ENCODE results near the gene NEK10. TPM values are rescaled to one million over a fixed set of nuclear protein-coding genes. Genes with fewer than 3 reads are reported as not detected.

NEK10 gene
- total and polyA plus RNA-seq, 2 of the 4 experiments (the other 2 are of a cell fraction), result 2.2 to 6.6 TPM

DNA sequence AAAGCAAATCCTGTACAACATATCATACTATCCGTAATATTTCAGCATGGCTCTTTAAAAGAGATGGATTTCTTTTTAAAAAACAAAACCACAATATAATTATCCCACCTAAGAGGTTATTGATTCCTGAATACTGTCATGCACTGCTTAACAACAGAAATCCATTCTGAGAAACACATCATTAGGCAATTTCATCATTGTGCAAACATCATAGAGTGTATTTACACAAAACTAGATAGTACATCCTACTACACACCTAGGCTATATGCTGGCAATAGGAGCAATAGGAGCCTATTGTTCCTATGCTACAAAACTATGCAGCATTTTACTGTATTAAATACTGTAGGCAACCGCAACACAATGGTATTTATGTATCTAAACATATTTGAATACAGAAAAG is 242.0 kb downstream of the NEK10 start:
- Histone ChIP-seq H3K27me3 (ENCODE audit: control insufficient read depth, insufficient read depth, low read length) (no peaks in the 10 kb centered on the region), H3K18ac (ENCODE audit: low read depth, low read length) (no peak overlapping the region), H3K4me3 (ENCODE audit: insufficient read depth, low read depth, low read length) (no peak overlapping the region), H2AK5ac (ENCODE audit: low read depth, low read length) (no peak overlapping the region), H2AFZ (replicated peaks; ENCODE audit: low read length, poor library complexity) (no peak overlapping the region), H3K9ac (ENCODE audit: low read depth, low read length) (no peak overlapping the region), H3K36me3 (ENCODE audit: control insufficient read depth, insufficient read depth, low read length) (no peaks in the 10 kb centered on the region), H3K14ac (replicated peaks; ENCODE audit: low read depth, low read length) (no peak overlapping the region), H3K9me1 (ENCODE audit: insufficient read depth, low read length) (no peaks in the 10 kb centered on the region), H3K9me3 (ENCODE audit: control insufficient read depth, insufficient read depth, low read length) (no peaks in the 10 kb centered on the region), H2BK120ac (ENCODE audit: low read depth, low read length) (no peak overlapping the region), H4K5ac (ENCODE audit: low read depth, low read length) (no peak overlapping the region), H4K8ac (ENCODE audit: low read depth in 2 of 2, low read length in 2 of 2) (no peak overlapping the region), H3K27ac (ENCODE audit: insufficient read depth, low read length) (no peak overlapping the region), H2BK20ac (ENCODE audit: low read depth, low read length) (no peak overlapping the region), H3K23ac (ENCODE audit: low read depth, low read length) (no peak overlapping the region), H3K56ac (ENCODE audit: extremely low read depth, insufficient read depth, low read length) (no peak overlapping the region), H2BK15ac (ENCODE audit: low read depth, low read length) (no peak overlapping the region), H3K4me1 (ENCODE audit: control insufficient read depth, insufficient read depth, low read length) (no peaks in the 10 kb centered on the region), H3K4ac (ENCODE audit: low read depth, low read length) (no peak overlapping the region), H2AK9ac (replicated peaks; ENCODE audit: low read depth, low read length, poor library complexity) (no peak overlapping the region), H2BK5ac (ENCODE audit: low read depth, low read length, poor library complexity, severe bottlenecking) (no peak overlapping the region), H3K4me2 (ENCODE audit: low read depth, low read length) (no peak overlapping the region), H3K79me1 (ENCODE audit: low read depth in 1 of 2, low read length in 2 of 2) (no peaks in the 10 kb centered on the region), H4K20me1 (ENCODE audit: insufficient read depth, low read length) (no peaks in the 10 kb centered on the region), H4K91ac (ENCODE audit: insufficient read depth, low read depth, low read length) (no peak overlapping the region)
- WGBS, 2 experiments (ENCODE audit: extremely low coverage in 2 of 2, insufficient read length in 1 of 2), result no CpG with 5 or more reads among the region's 2 CpGs
- ATAC-seq (ENCODE audit: low read depth) (no peak), DNase-seq (no peak)
- ChIA-PET POLR2A (ENCODE audit: unreplicated experiment) (no interaction called here), CTCF (no interaction called here)
- dilution Hi-C loops (cut with HindIII; ENCODE audit: low sequenced_read_pairs, unreplicated experiment) (no loop called here), in situ Hi-C loops (cut with MboI; ENCODE audit: low sequenced_read_pairs) (no loop called here), intact Hi-C loops (cut with micrococcal nuclease) (no loop called here)
- no peak for TF ChIP-seq FOS (IDR thresholded peaks at IDR 0.05; ENCODE audit: low read depth, low read length)
- TF ChIP-seq, protein P1, sequence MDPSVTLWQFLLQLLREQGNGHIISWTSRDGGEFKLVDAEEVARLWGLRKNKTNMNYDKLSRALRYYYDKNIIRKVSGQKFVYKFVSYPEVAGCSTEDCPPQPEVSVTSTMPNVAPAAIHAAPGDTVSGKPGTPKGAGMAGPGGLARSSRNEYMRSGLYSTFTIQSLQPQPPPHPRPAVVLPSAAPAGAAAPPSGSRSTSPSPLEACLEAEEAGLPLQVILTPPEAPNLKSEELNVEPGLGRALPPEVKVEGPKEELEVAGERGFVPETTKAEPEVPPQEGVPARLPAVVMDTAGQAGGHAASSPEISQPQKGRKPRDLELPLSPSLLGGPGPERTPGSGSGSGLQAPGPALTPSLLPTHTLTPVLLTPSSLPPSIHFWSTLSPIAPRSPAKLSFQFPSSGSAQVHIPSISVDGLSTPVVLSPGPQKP (IDR thresholded peaks at IDR 0.05; ENCODE audit: borderline replicate concordance, low read depth, low read length), result no peak
- no peak for TF ChIP-seq POLR2A (IDR thresholded peaks at IDR 0.05; ENCODE audit: low read depth, low read length)
- TF ChIP-seq RCOR1 (IDR thresholded peaks at IDR 0.05; ENCODE audit: insufficient replicate concordance, low read length), result no peak
- no peak for TF ChIP-seq BHLHE40 (IDR thresholded peaks at IDR 0.05; ENCODE audit: low read depth, low read length)
- no peak for TF ChIP-seq CTCF (conservative IDR thresholded peaks at IDR 0.05; ENCODE audit: low read depth, low read length)
- TF ChIP-seq CEBPB (IDR thresholded peaks at IDR 0.05; ENCODE audit: low read depth, low read length), result no peak
- TF ChIP-seq CHD1 (IDR thresholded peaks at IDR 0.05; ENCODE audit: low read depth, low read length), result no peak
- no peak for TF ChIP-seq NFE2L2 (IDR thresholded peaks at IDR 0.05; ENCODE audit: low read depth, low read length)
- no peak for TF ChIP-seq RFX5 (IDR thresholded peaks at IDR 0.05; ENCODE audit: low read depth, low read length)
- no peak for TF ChIP-seq MAFK (IDR thresholded peaks at IDR 0.05; ENCODE audit: low read depth, low read length)
- TF ChIP-seq, protein P2, sequence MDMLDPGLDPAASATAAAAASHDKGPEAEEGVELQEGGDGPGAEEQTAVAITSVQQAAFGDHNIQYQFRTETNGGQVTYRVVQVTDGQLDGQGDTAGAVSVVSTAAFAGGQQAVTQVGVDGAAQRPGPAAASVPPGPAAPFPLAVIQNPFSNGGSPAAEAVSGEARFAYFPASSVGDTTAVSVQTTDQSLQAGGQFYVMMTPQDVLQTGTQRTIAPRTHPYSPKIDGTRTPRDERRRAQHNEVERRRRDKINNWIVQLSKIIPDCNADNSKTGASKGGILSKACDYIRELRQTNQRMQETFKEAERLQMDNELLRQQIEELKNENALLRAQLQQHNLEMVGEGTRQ (IDR thresholded peaks at IDR 0.05; ENCODE audit: low read depth, low read length), result no peak
- BruUV-seq (replicated peaks), result no TSS peak
